Loucy (cell line): ENCODE measurements around the gene CLCA1.

Experiments
- CTCF ChIP-seq: fragments of 200-600 bp; sonication (generic); conservative IDR thresholded peaks from 2 replicates; pipeline ENCODE4 v1.5.1; 2014; ENCODE audit warnings: mild to moderate bottlenecking, antibody characterized with exemption, low read length
- EZH2phosphoT487 ChIP-seq: fragments of 200-600 bp; IDR thresholded peaks from 2 replicates; pipeline ENCODE4 v1.6.1; 2018; ENCODE audit warnings: antibody characterized with exemption, mild to moderate bottlenecking, moderate library complexity, borderline replicate concordance

DNA sequence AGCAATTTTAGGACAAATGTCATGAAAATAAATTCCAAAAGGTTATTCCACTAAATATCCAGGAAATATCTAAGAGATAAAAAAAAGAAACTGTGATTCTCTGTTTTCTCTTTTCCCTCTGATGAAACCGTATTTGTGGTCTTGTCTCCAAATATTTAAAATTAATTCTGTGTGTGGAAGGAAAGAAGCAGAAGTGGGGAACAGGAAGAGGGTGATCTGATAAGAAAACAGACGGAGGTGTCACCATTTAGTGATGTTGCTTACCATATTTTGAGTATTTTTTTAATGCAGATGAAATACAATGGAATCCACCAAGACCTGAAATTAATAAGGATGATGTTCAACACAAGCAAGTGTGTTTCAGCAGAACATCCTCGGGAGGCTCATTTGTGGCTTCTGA lies 29.6 kb downstream of the CLCA1 start:
- no peak for TF ChIP-seq CTCF
- no peak for TF ChIP-seq EZH2phosphoT487
